IMR-90 (cell line): Measurements from ENCODE around the gene C3orf85. TPM values are rescaled to one million over a fixed set of nuclear protein-coding genes. Genes with fewer than 3 reads are reported as not detected.

Experiments
- ATAC-seq: fragments of 200-7000 bp; cut with Tn5 transposase; 2 replicates; pipeline ENCODE4 v1.9.1; 2020; ENCODE audit warnings: low read depth, mild to moderate bottlenecking, moderate library complexity
- BruUV-seq: library from RNA; stranded (reverse); fragments of 400-500 nt; replicated peaks from 2 replicates; lab custom pipeline; 2021; lab: Mats Ljungman, UMichigan
- CTCF ChIA-PET: fragments of 300-600 bp; formaldehyde crosslinking; extraction: SDS; loops from one replicate; lab custom pipeline; 2021; ENCODE audit warnings: antibody characterized with exemption; lab: Yijun Ruan, JAX
- POLR2A ChIA-PET: fragments of 300-600 bp; sonication (Branson Sonifier 250); formaldehyde crosslinking; loops from one replicate; lab custom pipeline; 2022; ENCODE audit warnings: antibody characterized with exemption; ENCODE audit not compliant: unreplicated experiment; lab: Charles Lee
- DNase-seq: peaks from one replicate; pipeline ENCODE4 v3.0.0; 2013
- H2AFZ ChIP-seq: replicated peaks from 2 replicates; pipeline ENCODE3; 2013; ENCODE audit warnings: low read length, mild to moderate bottlenecking; ENCODE audit not compliant: poor library complexity
- H2AK5ac ChIP-seq: 2 replicates; pipeline ENCODE4 v1.6.1; 2013; ENCODE audit warnings: low read depth, low read length, inconsistent platforms
- H2AK9ac ChIP-seq: replicated peaks from 2 replicates; pipeline ENCODE3; 2013; ENCODE audit warnings: mild to moderate bottlenecking, low read depth, low read length, moderate library complexity; ENCODE audit not compliant: poor library complexity
- H2BK120ac ChIP-seq: 2 replicates; pipeline ENCODE4 v1.6.1; 2013; ENCODE audit warnings: low read depth, low read length, inconsistent platforms
- H2BK15ac ChIP-seq: 3 replicates; pipeline ENCODE4 v1.6.1; 2013; ENCODE audit warnings: low read depth, low read length, inconsistent platforms
- H2BK20ac ChIP-seq: 2 replicates; pipeline ENCODE4 v1.6.1; 2013; ENCODE audit warnings: low read depth, mild to moderate bottlenecking, inconsistent platforms, low read length, moderate library complexity
- H2BK5ac ChIP-seq: 2 replicates; pipeline ENCODE4 v1.6.1; 2013; ENCODE audit warnings: mild to moderate bottlenecking, low read depth, low read length, inconsistent platforms; ENCODE audit not compliant: poor library complexity, severe bottlenecking
- H3K14ac ChIP-seq: replicated peaks from 2 replicates; pipeline ENCODE4 v1.6.1; 2013; ENCODE audit warnings: low read depth, low read length, inconsistent platforms
- H3K18ac ChIP-seq: 2 replicates; pipeline ENCODE4 v1.6.1; 2013; ENCODE audit warnings: low read depth, low read length, control low read depth
- H3K23ac ChIP-seq: 2 replicates; pipeline ENCODE4 v1.6.1; 2013; ENCODE audit warnings: low read depth, low read length, inconsistent platforms
- H3K27ac ChIP-seq: 2 replicates; pipeline ENCODE4 v1.5.1; 2013; ENCODE audit warnings: mild to moderate bottlenecking, control low read depth, low read length; ENCODE audit not compliant: insufficient read depth
- H3K27me3 ChIP-seq: 2 replicates; pipeline ENCODE4 v1.6.1; 2013; ENCODE audit warnings: low read length; ENCODE audit not compliant: control insufficient read depth, insufficient read depth
- H3K36me3 ChIP-seq: 2 replicates; pipeline ENCODE4 v1.6.1; 2013; ENCODE audit warnings: low read length, mixed read lengths; ENCODE audit not compliant: control insufficient read depth, insufficient read depth
- H3K4ac ChIP-seq: 2 replicates; pipeline ENCODE4 v1.6.1; 2013; ENCODE audit warnings: low read depth, low read length, inconsistent platforms
- H3K4me1 ChIP-seq: 2 replicates; pipeline ENCODE4 v1.6.1; 2013; ENCODE audit warnings: low read length, mixed read lengths; ENCODE audit not compliant: control insufficient read depth, insufficient read depth
- H3K4me2 ChIP-seq: 2 replicates; pipeline ENCODE4 v1.6.1; 2013; ENCODE audit warnings: low read depth, mild to moderate bottlenecking, control low read depth, low read length, moderate library complexity
- H3K4me3 ChIP-seq: 2 replicates; pipeline ENCODE4 v1.5.1; 2013; ENCODE audit warnings: low read depth, mild to moderate bottlenecking, control low read depth, low read length, moderate library complexity; ENCODE audit not compliant: insufficient read depth
- H3K56ac ChIP-seq: 2 replicates; pipeline ENCODE4 v1.6.1; 2013; ENCODE audit warnings: low read length, inconsistent platforms; ENCODE audit not compliant: insufficient read depth; ENCODE audit errors: extremely low read depth
- H3K79me1 ChIP-seq, 2 experiments: 2 replicates each; pipeline ENCODE4 v1.6.1; 2013; ENCODE audit warnings: low read length in 2 of 2, inconsistent platforms in 1 of 2, low read depth in 1 of 2
- H3K9ac ChIP-seq: 2 replicates; pipeline ENCODE4 v1.6.1; 2013; ENCODE audit warnings: low read depth, low read length, control low read depth
- H3K9me1 ChIP-seq: 2 replicates; pipeline ENCODE4 v1.6.1; 2013; ENCODE audit warnings: low read length, inconsistent platforms; ENCODE audit not compliant: insufficient read depth
- H3K9me3 ChIP-seq: 2 replicates; pipeline ENCODE4 v1.6.1; 2013; ENCODE audit warnings: low read length; ENCODE audit not compliant: control insufficient read depth, insufficient read depth
- H4K20me1 ChIP-seq: 2 replicates; pipeline ENCODE4 v1.6.1; 2013; ENCODE audit warnings: low read length, inconsistent platforms; ENCODE audit not compliant: insufficient read depth
- H4K5ac ChIP-seq: 2 replicates; pipeline ENCODE4 v1.6.1; 2013; ENCODE audit warnings: mild to moderate bottlenecking, low read depth, low read length, control low read depth
- H4K8ac ChIP-seq, 2 experiments: 2 replicates each; pipeline ENCODE4 v1.6.1; 2013; ENCODE audit warnings: low read depth in 2 of 2, low read length in 2 of 2, control low read depth in 1 of 2, inconsistent platforms in 1 of 2
- H4K91ac ChIP-seq: 2 replicates; pipeline ENCODE4 v1.6.1; 2013; ENCODE audit warnings: low read depth, low read length, inconsistent platforms; ENCODE audit not compliant: insufficient read depth
- BHLHE40 ChIP-seq: fragments of 150-350 bp; IDR thresholded peaks from 2 replicates; pipeline ENCODE4 v1.6.1; 2016; ENCODE audit warnings: mild to moderate bottlenecking, low read depth, low read length
- CEBPB ChIP-seq: IDR thresholded peaks from 2 replicates; pipeline ENCODE4 v1.6.1; 2012; ENCODE audit warnings: low read depth, low read length, improper control_type of control experiment
- CHD1 ChIP-seq: IDR thresholded peaks from 2 replicates; pipeline ENCODE4 v1.6.1; 2012; ENCODE audit warnings: low read depth, low read length, improper control_type of control experiment
- FOS ChIP-seq: fragments of 150-350 bp; IDR thresholded peaks from 2 replicates; pipeline ENCODE4 v1.6.1; 2016; ENCODE audit warnings: low read depth, low read length
- MAFK ChIP-seq: IDR thresholded peaks from 2 replicates; pipeline ENCODE4 v1.6.1; 2012; ENCODE audit warnings: low read depth, low read length, improper control_type of control experiment
- MAZ ChIP-seq: IDR thresholded peaks from 2 replicates; pipeline ENCODE4 v1.6.1; 2012; ENCODE audit warnings: low read depth, mild to moderate bottlenecking, low read length, improper control_type of control experiment, moderate library complexity, borderline replicate concordance
- MXI1 ChIP-seq: IDR thresholded peaks from 2 replicates; pipeline ENCODE4 v1.6.1; 2012; ENCODE audit warnings: low read depth, mild to moderate bottlenecking, low read length, moderate library complexity, borderline replicate concordance
- NFE2L2 ChIP-seq: fragments of 150-350 bp; IDR thresholded peaks from 2 replicates; pipeline ENCODE4 v1.6.1; 2016; ENCODE audit warnings: low read depth, mild to moderate bottlenecking, low read length
- POLR2A ChIP-seq: IDR thresholded peaks from 2 replicates; pipeline ENCODE4 v1.6.1; 2012; ENCODE audit warnings: mild to moderate bottlenecking, low read depth, low read length
- RAD21 ChIP-seq: IDR thresholded peaks from 2 replicates; pipeline ENCODE4 v1.6.1; 2012; ENCODE audit warnings: low read length, improper control_type of control experiment
- RCOR1 ChIP-seq: IDR thresholded peaks from 2 replicates; pipeline ENCODE4 v1.6.1; 2012; ENCODE audit warnings: mild to moderate bottlenecking, low read length, improper control_type of control experiment; ENCODE audit not compliant: insufficient replicate concordance
- RFX5 ChIP-seq: IDR thresholded peaks from 2 replicates; pipeline ENCODE4 v1.8.0; 2012; ENCODE audit warnings: low read depth, mild to moderate bottlenecking, low read length, moderate library complexity
- SMC3 ChIP-seq: fragments of 150-350 bp; IDR thresholded peaks from 2 replicates; pipeline ENCODE4 v1.6.1; 2016; ENCODE audit warnings: low read depth, mild to moderate bottlenecking, antibody characterized with exemption, low read length, moderate library complexity
- WGBS, 2 experiments: methylation state at CpG; one replicate each; pipeline versions ENCODE4 v1.1.5 to v1.1.7; 2013; ENCODE audit warnings: missing lambda C conversion rate in 2 of 2; ENCODE audit not compliant: insufficient read length in 1 of 2; ENCODE audit errors: extremely low coverage in 2 of 2; 5-methylcytosine and 5-hydroxymethylcytosine counted together
- dilution Hi-C: fragments of 300-500 bp; cut with HindIII; formaldehyde crosslinking; loops from one replicate; pipeline ENCODE4 v1.14.3; 2018; ENCODE audit warnings: low sequenced_read_pairs; ENCODE audit not compliant: unreplicated experiment
- in situ Hi-C: fragments of 300-500 bp; cut with MboI; formaldehyde crosslinking; loops from 3 replicates; pipeline ENCODE4 v1.14.3; 2019; ENCODE audit warnings: low sequenced_read_pairs, inconsistent platforms, mixed read lengths
- intact Hi-C: fragments of 100-400 bp; cut with micrococcal nuclease; formaldehyde crosslinking; loops from 2 replicates; pipeline ENCODE4 v1.10.0; 2022
- polyA plus RNA-seq, 3 experiments: library from polyadenylated mRNA; depleted of rRNA; stranded (reverse); fragments of >200 nt; gene quantifications; 2 replicates each; pipeline ENCODE4 v1.2.3, GENCODE V29; 2012; ENCODE audit warnings: low replicate concordance in 1 of 3
- total RNA-seq: library from RNA; depleted of rRNA; stranded (reverse); fragments of >200 nt; gene quantifications from 2 replicates; pipeline ENCODE4 v1.2.3, GENCODE V29; 2012
- TF ChIP-seq, protein P1 (sequence below): fragments of 150-350 bp; IDR thresholded peaks from 2 replicates; pipeline ENCODE4 v1.6.1; 2017; ENCODE audit warnings: mild to moderate bottlenecking, antibody characterized with exemption, low read length, low read depth
- TF ChIP-seq, protein P2 (sequence below): conservative IDR thresholded peaks from 2 replicates; pipeline ENCODE4 v1.5.1; 2012; ENCODE audit warnings: mild to moderate bottlenecking, low read depth, low read length, improper control_type of control experiment
- TF ChIP-seq, protein P3 (sequence below): fragments of 150-350 bp; IDR thresholded peaks from 2 replicates; pipeline ENCODE4 v1.6.1; 2016; ENCODE audit warnings: low read depth, mild to moderate bottlenecking, low read length, moderate library complexity, borderline replicate concordance

Gene C3orf85
- total and polyA plus RNA-seq, 2 of the 4 experiments (the other 2 are of a cell fraction) = not detected

DNA sequence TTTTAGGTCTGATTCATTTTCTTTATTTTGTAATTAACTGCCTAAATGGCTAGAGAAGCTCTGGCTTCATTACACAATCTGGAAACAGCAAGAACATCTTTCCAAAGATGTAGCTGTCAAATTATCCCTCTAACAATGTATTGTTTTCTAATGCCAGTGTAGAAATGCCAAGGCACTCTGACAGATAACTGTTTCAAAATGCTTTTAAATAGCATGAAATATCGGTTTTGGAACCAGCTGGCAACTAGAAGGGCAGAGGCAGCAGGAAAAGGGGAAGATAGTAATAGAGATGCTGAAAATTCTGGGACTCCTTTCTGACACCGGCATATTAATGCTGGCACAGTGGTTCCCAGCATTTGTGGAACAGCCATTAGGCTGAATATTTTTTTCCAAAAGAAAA, 44.7 kb upstream of the C3orf85 start:
- Histone ChIP-seq H2BK20ac (no peak overlapping the region), H2AFZ (no peak overlapping the region), H4K5ac (no peak overlapping the region), H3K9ac (no peak overlapping the region), H4K91ac (no peak overlapping the region), H3K4me1 (no peaks in the 10 kb centered on the region), H3K27me3 (no peaks in the 10 kb centered on the region), H3K14ac (no peak overlapping the region), H2AK9ac (no peak overlapping the region), H3K56ac (no peak overlapping the region), H4K8ac (no peak overlapping the region), H3K4ac (no peak overlapping the region), H3K9me1 (no peaks in the 10 kb centered on the region), H2BK15ac (no peak overlapping the region), H2BK5ac (no peak overlapping the region), H3K9me3 (no peaks in the 10 kb centered on the region), H3K27ac (no peak overlapping the region), H3K4me3 (no peak overlapping the region), H4K20me1 (no peaks in the 10 kb centered on the region), H2BK120ac (no peak overlapping the region), H2AK5ac (no peak overlapping the region), H3K23ac (no peak overlapping the region), H3K79me1 (no peaks in the 10 kb centered on the region), H3K4me2 (no peak overlapping the region), H3K18ac (no peak overlapping the region), H3K36me3 (no peaks in the 10 kb centered on the region)
- no CpG with 5 or more reads among the region's 2 CpGs for WGBS, 2 experiments
- TF ChIP-seq, protein P1, sequence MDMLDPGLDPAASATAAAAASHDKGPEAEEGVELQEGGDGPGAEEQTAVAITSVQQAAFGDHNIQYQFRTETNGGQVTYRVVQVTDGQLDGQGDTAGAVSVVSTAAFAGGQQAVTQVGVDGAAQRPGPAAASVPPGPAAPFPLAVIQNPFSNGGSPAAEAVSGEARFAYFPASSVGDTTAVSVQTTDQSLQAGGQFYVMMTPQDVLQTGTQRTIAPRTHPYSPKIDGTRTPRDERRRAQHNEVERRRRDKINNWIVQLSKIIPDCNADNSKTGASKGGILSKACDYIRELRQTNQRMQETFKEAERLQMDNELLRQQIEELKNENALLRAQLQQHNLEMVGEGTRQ = no peak
- TF ChIP-seq RAD21 = no peak
- no peak for TF ChIP-seq RFX5
- TF ChIP-seq MAFK = no peak
- TF ChIP-seq SMC3 = no peak
- TF ChIP-seq BHLHE40 = no peak
- TF ChIP-seq, protein P2, sequence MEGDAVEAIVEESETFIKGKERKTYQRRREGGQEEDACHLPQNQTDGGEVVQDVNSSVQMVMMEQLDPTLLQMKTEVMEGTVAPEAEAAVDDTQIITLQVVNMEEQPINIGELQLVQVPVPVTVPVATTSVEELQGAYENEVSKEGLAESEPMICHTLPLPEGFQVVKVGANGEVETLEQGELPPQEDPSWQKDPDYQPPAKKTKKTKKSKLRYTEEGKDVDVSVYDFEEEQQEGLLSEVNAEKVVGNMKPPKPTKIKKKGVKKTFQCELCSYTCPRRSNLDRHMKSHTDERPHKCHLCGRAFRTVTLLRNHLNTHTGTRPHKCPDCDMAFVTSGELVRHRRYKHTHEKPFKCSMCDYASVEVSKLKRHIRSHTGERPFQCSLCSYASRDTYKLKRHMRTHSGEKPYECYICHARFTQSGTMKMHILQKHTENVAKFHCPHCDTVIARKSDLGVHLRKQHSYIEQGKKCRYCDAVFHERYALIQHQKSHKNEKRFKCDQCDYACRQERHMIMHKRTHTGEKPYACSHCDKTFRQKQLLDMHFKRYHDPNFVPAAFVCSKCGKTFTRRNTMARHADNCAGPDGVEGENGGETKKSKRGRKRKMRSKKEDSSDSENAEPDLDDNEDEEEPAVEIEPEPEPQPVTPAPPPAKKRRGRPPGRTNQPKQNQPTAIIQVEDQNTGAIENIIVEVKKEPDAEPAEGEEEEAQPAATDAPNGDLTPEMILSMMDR = no peak
- TF ChIP-seq CHD1 = no peak
- TF ChIP-seq MAZ = no peak
- no peak for TF ChIP-seq RCOR1
- TF ChIP-seq NFE2L2 = no peak
- TF ChIP-seq MXI1 = no peak
- TF ChIP-seq CEBPB = no peak
- TF ChIP-seq FOS = no peak
- TF ChIP-seq, protein P3, sequence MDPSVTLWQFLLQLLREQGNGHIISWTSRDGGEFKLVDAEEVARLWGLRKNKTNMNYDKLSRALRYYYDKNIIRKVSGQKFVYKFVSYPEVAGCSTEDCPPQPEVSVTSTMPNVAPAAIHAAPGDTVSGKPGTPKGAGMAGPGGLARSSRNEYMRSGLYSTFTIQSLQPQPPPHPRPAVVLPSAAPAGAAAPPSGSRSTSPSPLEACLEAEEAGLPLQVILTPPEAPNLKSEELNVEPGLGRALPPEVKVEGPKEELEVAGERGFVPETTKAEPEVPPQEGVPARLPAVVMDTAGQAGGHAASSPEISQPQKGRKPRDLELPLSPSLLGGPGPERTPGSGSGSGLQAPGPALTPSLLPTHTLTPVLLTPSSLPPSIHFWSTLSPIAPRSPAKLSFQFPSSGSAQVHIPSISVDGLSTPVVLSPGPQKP = no peak
- no peak for TF ChIP-seq POLR2A
- DNase-seq = no peak
- in situ Hi-C loops (no loop called here), intact Hi-C loops (no loop called here), dilution Hi-C loops (no loop called here)
- BruUV-seq = no TSS peak
- ChIA-PET POLR2A (no interaction called here), CTCF (interaction anchor here (0.6 kb wide), 1 partner anchor 12 kb away, joined by 3 read pairs; no protein-coding TSS in a partner anchor)
- ATAC-seq = no peak
